ENCODE results near the gene EAF2.

Gene EAF2

DNA sequence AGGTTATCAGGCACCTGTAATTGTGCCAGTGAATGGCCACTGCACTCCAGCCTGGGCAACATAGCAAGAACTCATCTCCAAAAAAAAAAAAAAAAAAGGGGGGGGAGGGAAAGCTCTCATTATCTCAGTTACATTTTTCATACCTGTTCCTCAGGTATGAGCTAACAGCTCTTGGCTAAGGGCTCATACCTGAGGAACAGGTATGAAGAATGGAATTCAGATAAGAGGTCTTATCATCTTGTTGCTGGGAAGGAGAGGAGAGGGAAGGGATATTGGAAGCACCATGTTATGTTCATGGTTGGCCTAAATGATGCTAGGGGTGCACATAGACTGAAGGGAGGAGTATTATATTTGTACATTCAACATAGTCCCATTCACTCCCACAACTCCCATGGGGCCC is 61.8 kb downstream of the EAF2 start:
- TF ChIP-seq, protein P1, sequence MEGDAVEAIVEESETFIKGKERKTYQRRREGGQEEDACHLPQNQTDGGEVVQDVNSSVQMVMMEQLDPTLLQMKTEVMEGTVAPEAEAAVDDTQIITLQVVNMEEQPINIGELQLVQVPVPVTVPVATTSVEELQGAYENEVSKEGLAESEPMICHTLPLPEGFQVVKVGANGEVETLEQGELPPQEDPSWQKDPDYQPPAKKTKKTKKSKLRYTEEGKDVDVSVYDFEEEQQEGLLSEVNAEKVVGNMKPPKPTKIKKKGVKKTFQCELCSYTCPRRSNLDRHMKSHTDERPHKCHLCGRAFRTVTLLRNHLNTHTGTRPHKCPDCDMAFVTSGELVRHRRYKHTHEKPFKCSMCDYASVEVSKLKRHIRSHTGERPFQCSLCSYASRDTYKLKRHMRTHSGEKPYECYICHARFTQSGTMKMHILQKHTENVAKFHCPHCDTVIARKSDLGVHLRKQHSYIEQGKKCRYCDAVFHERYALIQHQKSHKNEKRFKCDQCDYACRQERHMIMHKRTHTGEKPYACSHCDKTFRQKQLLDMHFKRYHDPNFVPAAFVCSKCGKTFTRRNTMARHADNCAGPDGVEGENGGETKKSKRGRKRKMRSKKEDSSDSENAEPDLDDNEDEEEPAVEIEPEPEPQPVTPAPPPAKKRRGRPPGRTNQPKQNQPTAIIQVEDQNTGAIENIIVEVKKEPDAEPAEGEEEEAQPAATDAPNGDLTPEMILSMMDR (IDR thresholded peaks at IDR 0.05) = no peak

DNA sequence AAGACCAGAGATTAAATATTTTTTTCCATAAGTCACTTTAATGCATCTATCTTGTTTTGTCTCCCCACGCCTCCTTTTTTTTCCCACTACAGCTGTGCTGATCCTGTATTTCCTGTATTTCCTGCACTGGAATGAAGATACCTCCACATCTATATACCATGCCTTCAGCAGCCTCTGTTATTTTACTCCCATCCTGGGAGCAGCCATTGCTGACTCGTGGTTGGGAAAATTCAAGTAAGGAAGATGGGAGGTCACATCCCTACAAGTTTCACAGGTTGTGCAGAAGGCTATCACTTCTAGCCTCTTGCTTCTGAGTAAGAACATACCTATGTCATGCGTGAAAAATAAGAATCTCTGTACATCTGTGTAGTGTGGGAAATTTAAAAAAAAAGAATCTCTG is 62.3 kb downstream of the EAF2 start:
- TF ChIP-seq, protein P1 (IDR thresholded peaks at IDR 0.05) = no peak

DNA sequence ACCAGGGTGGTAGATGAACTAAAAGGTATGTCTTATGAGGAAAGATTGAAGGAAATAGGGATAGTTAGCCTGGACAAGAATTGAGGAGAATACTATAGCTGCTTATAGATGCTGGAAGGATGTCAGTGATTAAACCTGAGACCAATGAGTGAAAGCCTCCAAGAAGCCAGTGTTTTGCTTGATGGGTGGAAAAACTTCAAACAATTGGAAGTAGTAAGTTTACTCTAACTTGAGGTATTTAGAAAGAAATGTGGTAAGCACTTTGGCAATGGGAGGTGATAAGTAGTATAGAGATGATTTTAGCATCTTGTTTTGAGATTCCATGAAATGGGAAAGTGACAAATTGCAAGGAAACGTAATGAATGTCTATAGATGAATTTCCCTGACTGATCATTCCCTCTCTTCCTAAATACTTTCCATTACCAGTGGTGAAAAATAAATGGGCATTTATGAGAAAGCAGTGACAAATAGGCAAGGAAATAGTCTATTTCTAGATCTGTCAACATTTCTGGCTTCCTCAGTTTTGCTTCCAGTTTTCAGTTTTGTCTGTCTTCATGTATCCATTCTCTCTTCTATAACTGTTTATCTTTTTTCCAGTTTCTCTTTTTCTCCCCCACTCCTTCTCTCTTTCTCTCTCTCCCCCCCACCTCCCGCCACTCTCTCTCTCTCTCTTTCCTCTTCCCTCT is 78.4 kb downstream of the EAF2 start:
- TF ChIP-seq, protein P1 (IDR thresholded peaks at IDR 0.05) = no peak

DNA sequence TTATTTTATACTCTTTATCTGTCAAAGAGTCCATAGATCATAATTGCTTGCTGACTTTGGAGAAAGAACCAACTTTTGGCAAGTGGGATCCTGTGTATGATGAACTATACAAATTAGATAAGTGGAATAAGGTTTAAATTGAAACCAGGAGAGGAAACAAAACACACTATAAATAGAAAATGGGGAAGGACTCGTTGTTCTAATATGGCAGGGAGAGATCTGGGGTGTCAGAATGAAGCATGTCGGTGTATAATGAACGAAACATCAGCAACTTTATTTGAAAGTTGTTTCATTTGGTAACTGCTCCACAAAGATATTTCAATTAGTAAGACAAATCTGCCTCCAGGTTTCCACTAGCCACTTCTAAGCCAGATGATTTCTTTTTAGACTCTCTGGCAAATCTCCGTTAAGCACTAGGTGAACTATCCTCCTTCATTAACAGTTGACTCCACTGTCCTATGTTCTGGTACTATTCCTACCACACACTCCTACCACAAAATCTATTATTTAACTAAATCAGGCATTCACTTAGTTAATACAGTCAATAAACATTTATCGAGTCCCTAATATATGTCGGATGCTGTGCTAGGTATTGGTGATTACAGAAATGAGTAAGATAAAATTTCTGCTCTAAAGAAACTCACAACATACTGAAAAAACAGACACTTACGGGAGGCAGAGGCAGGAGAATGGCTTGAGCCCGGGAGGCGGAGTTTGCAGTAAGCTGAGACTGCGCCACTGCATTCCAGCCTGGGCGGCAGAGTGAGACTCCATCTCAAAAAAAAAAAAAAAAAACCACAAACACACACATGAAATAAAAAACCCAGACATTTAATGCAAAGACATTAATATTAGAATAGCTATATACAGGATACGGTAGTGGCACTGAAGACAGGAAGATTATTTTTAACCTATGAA is 79.3 kb downstream of the EAF2 start:
- TF ChIP-seq, protein P1 (IDR thresholded peaks at IDR 0.05) = no peak

DNA sequence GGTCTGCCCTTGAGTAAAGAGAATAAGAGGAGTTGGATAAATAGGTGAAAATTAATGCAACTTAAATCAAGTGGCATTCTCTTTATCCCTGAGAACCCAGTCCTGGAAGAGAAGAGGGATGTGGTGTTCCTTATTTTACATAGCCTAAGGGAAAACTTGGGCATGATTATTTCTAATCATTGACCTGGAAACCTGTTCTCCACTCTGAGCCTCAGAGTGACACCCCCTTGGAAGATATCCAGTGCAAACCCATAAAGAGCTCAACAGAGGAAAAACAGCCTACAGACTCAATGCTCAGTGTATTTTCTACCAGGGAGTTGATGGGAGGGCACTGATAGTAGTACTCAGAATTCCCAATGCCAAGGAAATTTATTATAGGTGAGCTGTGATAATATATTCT is 81.2 kb downstream of the EAF2 start:
- TF ChIP-seq, protein P1 (IDR thresholded peaks at IDR 0.05) = no peak

DNA sequence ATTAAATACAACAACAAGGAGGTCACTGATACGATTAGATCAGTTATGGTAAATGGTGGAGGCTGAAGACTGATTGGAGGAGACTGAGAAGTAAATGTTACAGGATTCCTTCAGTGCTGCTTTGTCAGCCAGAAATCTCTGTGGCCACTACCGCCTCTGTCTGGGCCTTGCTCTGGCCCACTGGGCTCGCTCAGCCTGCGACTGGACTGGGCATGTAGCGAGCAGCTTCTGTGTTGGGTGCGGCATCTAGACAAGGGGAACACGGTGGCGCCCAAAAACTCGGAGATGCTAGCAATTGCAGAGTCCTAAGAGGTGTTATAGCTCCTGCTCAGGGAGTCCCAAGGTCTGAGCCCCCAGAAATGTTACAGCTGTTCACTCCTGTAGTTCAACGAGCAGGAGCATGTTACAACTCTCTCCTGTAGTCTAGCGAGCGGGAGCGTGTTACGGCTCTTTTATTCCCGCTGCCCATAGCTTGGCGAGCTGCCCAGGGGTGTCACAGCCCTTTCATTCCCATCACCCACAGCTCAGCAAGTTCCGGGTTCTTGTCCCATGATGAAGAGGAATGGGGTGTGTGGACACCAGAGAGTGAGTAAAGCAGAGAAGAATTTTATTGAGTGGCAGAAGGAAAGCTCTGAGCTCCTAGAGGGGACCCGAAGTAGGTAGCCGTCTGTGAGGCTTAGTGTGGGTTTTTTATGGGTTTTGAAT is 83.9 kb downstream of the EAF2 start:
- TF ChIP-seq, protein P1 (IDR thresholded peaks at IDR 0.05) = no peak

DNA sequence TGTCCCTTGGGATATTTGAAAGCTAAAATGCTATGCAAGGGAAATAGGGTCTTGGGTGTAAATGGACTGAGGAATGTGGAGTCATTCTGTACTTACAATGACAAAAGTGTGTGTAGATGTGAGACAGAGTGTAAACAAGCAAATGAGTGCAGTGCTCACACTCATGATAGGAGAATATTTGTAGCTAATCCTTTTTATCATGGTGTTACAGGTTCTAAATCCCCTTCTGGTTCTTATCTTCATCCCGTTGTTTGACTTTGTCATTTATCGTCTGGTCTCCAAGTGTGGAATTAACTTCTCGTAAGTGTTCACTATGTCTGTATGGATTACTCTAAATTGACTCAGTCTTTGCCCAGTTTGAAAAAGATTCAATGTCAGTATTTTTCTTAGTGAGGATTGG is 89.7 kb downstream of the EAF2 start:
- TF ChIP-seq, protein P1 (IDR thresholded peaks at IDR 0.05) = no peak

Data from LNCAP (cell line).